Uterus (tissue), 4 donors: ENCODE measurements around the gene CEP112. TPM values are rescaled to one million over a fixed set of nuclear protein-coding genes. Genes with fewer than 3 reads are reported as not detected.

Source experiments
- DNase-seq, 2 donors: peaks; one replicate each; pipeline ENCODE4 v3.0.0-alpha.2; 2019 to 2020
- H3K27ac ChIP-seq, 2 donors: fragments of 200-600 bp; sonication (generic); 1 replicate in 1 of 2; 2 replicates in 1 of 2; pipeline ENCODE4 v1.5.1; 2016 to 2018
- H3K27me3 ChIP-seq, 2 donors: fragments of 200-600 bp; sonication (generic); one replicate each; pipeline ENCODE4 v1.5.1; 2018 to 2019; ENCODE audit warnings: control low read depth in 1 of 2
- H3K36me3 ChIP-seq, 2 donors: fragments of 200-600 bp; sonication (generic); one replicate each; pipeline ENCODE4 v1.5.1; 2019; ENCODE audit warnings: control low read depth in 1 of 2
- H3K4me1 ChIP-seq, 2 donors: fragments of 200-600 bp; sonication (generic); one replicate each; pipeline ENCODE4 v1.5.1; 2018 to 2019; ENCODE audit warnings: control low read depth in 1 of 2
- H3K4me3 ChIP-seq, 2 donors: fragments of 200-600 bp; sonication (generic); 1 replicate in 1 of 2; 2 replicates in 1 of 2; pipeline ENCODE4 v1.5.1; 2018 to 2019; ENCODE audit warnings: mild to moderate bottlenecking in 1 of 2
- H3K9me3 ChIP-seq, 2 donors: fragments of 200-600 bp; sonication (generic); one replicate each; pipeline ENCODE4 v1.5.1; 2019; ENCODE audit warnings: control low read depth in 1 of 2
- CTCF ChIP-seq, 4 experiments: fragments of 200-600 bp in 2 of 4; fragments of 450-650 bp in 2 of 4; sonication (generic) in 2 of 4; IDR thresholded peaks; one replicate each; pipeline ENCODE4 v1.5.1; 2016 to 2019; ENCODE audit warnings: antibody characterized with exemption in 4 of 4, mild to moderate bottlenecking in 2 of 4, moderate library complexity in 1 of 4
- POLR2A ChIP-seq, 2 donors: fragments of 450-650 bp; IDR thresholded peaks; one replicate each; pipeline ENCODE4 v1.6.1; 2016; ENCODE audit warnings: antibody characterized with exemption in 2 of 2, mild to moderate bottlenecking in 1 of 2, moderate library complexity in 1 of 2
- intact Hi-C: fragments of 100-400 bp; cut with DNase I; formaldehyde crosslinking; loops from one replicate; pipeline ENCODE4 v1.15.1; 2023; ENCODE audit warnings: low total_unique reads
- total RNA-seq, 4 donors: library from RNA; depleted of rRNA in 3 of 4; stranded (reverse); fragments of >200 nt in 3 of 4; gene quantifications; one replicate each; pipeline versions ENCODE4 v1.1.0 to v1.2.4, GENCODE V29; 2014 to 2023
- donor health status: DM: yes; HTN: yes; CAD: no.

The CEP112 gene
- total RNA-seq, 4 donors from 2014 or later = 36.6 to 96.5 (median 52.4) TPM

GRCh38 chr17:65902155-65902554, 289.8 kb downstream of the CEP112 start:
- no peak overlapping the region for H3K4me3 ChIP-seq
- intact Hi-C loops = no loop called here
- DNase-seq = no peak
- no peak overlapping the region for H3K27ac ChIP-seq
- no peaks in the 10 kb centered on the region for H3K36me3 ChIP-seq
- H3K4me1 ChIP-seq = no peaks in the 10 kb centered on the region
- H3K27me3 ChIP-seq = no peaks in the 10 kb centered on the region
- no peak for TF ChIP-seq POLR2A (IDR thresholded peaks at IDR 0.05)
- no peak for TF ChIP-seq CTCF (IDR thresholded peaks at IDR 0.05)
- no peaks in the 10 kb centered on the region for H3K9me3 ChIP-seq

- intact Hi-C loops = no loop called here
- TF ChIP-seq CTCF (IDR thresholded peaks at IDR 0.05) (no peak), POLR2A (IDR thresholded peaks at IDR 0.05) (no peak)
- Histone ChIP-seq H3K9me3 (no peaks in the 10 kb centered on the region), H3K4me1 (no peaks in the 10 kb centered on the region), H3K4me3 (no peak overlapping the region), H3K27me3 (no peaks in the 10 kb centered on the region), H3K36me3 (no peaks in the 10 kb centered on the region), H3K27ac (no peak overlapping the region)
- DNase-seq = no peak
Observed at GRCh38 chr17:65901394-65901793, 290.5 kb downstream of the CEP112 start.

- intact Hi-C loops = no loop called here
- Histone ChIP-seq H3K36me3 (no peaks in the 10 kb centered on the region), H3K27ac (no peak overlapping the region), H3K4me3 (no peak overlapping the region), H3K27me3 (no peaks in the 10 kb centered on the region), H3K9me3 (no peaks in the 10 kb centered on the region), H3K4me1 (no peaks in the 10 kb centered on the region)
- TF ChIP-seq CTCF (IDR thresholded peaks at IDR 0.05) (no peak), POLR2A (IDR thresholded peaks at IDR 0.05) (no peak)
- DNase-seq = no peak
Observed at GRCh38 chr17:65900216-65900615, 291.7 kb downstream of the CEP112 start.

GRCh38 chr17:65898651-65899050, 293.3 kb downstream of the CEP112 start:
- DNase-seq = no peak

GRCh38 chr17:65896889-65897288, 295.0 kb downstream of the CEP112 start:
- intact Hi-C loops = no loop called here
- Histone ChIP-seq H3K27ac (no peak overlapping the region), H3K36me3 (no peaks in the 10 kb centered on the region), H3K27me3 (no peaks in the 10 kb centered on the region), H3K9me3 (no peaks in the 10 kb centered on the region), H3K4me3 (no peak overlapping the region), H3K4me1 (no peaks in the 10 kb centered on the region)
- DNase-seq = no peak
- TF ChIP-seq CTCF (IDR thresholded peaks at IDR 0.05) = no peak
- TF ChIP-seq POLR2A (IDR thresholded peaks at IDR 0.05) = no peak

More at GRCh38 chr17:65898651-65899050, 293.3 kb downstream of the CEP112 start:
- H3K4me1 ChIP-seq = no peaks in the 10 kb centered on the region
- H3K27me3 ChIP-seq = no peaks in the 10 kb centered on the region
- no peaks in the 10 kb centered on the region for H3K9me3 ChIP-seq
- H3K36me3 ChIP-seq = no peaks in the 10 kb centered on the region
- TF ChIP-seq POLR2A (IDR thresholded peaks at IDR 0.05) (no peak), CTCF (IDR thresholded peaks at IDR 0.05) (no peak)
- H3K4me3 ChIP-seq = no peak overlapping the region
- intact Hi-C loops = no loop called here
- H3K27ac ChIP-seq = no peak overlapping the region
